Omental fat pad (tissue), 4 donors: ENCODE results near the gene ADK. TPM values are rescaled to one million over a fixed set of nuclear protein-coding genes. Genes with fewer than 3 reads are reported as not detected.

Experiments
- ATAC-seq: fragments of 150-250 bp; one replicate; pipeline ENCODE4 v1.9.1; 2016; ENCODE audit warnings: mild to moderate bottlenecking, moderate library complexity; ENCODE audit not compliant: low FRiP score
- DNase-seq: peaks from one replicate; pipeline ENCODE4 v3.0.0-alpha.2; 2019; ENCODE audit warnings: low spot score
- total RNA-seq, 4 donors: library from RNA; depleted of rRNA; stranded (reverse); fragments of >200 nt; gene quantifications; one replicate each; pipeline ENCODE4 v1.1.0, GENCODE V29; 2016
- TF ChIP-seq, protein P1 (sequence below), 3 donors: fragments of 450-650 bp; IDR thresholded peaks; one replicate each; pipeline ENCODE4 v1.5.1; 2016 to 2017; ENCODE audit warnings: antibody characterized with exemption in 3 of 3, mild to moderate bottlenecking in 3 of 3, moderate library complexity in 2 of 3

ADK gene
- total RNA-seq, 4 donors from 2014 or later = 19.4 to 23.3 (median 22.0) TPM

DNA sequence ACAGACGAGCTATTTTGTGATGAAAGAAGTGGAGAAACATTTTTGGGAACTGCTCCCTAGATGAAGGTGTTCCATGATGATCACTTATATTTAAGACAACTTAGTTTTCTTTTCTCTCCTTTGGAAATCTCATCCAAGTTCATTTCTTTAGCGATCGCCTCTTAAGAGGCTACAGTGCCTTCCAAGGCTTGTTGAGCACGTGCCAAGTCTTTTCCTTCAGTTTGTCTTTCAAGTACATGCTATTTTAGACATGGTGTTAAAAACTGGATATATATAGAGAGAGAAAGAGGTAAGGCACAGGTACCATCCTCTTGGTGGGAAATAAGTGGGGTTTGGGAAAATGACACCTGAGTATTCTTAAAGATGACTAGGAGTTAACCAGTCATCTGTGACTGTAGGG, 2.7 kb downstream of the ADK start:
- TF ChIP-seq, protein P1, sequence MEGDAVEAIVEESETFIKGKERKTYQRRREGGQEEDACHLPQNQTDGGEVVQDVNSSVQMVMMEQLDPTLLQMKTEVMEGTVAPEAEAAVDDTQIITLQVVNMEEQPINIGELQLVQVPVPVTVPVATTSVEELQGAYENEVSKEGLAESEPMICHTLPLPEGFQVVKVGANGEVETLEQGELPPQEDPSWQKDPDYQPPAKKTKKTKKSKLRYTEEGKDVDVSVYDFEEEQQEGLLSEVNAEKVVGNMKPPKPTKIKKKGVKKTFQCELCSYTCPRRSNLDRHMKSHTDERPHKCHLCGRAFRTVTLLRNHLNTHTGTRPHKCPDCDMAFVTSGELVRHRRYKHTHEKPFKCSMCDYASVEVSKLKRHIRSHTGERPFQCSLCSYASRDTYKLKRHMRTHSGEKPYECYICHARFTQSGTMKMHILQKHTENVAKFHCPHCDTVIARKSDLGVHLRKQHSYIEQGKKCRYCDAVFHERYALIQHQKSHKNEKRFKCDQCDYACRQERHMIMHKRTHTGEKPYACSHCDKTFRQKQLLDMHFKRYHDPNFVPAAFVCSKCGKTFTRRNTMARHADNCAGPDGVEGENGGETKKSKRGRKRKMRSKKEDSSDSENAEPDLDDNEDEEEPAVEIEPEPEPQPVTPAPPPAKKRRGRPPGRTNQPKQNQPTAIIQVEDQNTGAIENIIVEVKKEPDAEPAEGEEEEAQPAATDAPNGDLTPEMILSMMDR (IDR thresholded peaks at IDR 0.05) = no peak
- DNase-seq (no peak), ATAC-seq (no peak)

DNA sequence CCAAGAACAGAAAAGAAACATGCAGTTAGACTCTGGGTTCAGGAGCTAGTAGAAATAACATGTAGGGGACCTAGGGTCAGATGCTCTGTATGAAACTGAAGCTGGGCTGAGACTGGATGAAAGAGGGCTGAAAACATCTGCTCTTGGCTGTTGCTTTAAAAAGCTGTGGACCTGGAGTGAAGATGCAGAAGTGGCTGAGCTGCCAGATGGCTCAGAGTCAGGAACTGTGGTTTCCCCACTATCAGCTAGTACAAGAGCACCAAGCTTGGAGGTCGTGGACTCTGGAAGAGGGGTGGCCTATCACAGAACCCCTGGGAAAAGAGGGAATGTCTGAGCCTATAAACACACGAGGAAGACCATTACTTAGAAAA, 5.9 kb downstream of the ADK start:
- no peak for DNase-seq
- no peak for ATAC-seq
- TF ChIP-seq, protein P1 (IDR thresholded peaks at IDR 0.05) = no peak

DNA sequence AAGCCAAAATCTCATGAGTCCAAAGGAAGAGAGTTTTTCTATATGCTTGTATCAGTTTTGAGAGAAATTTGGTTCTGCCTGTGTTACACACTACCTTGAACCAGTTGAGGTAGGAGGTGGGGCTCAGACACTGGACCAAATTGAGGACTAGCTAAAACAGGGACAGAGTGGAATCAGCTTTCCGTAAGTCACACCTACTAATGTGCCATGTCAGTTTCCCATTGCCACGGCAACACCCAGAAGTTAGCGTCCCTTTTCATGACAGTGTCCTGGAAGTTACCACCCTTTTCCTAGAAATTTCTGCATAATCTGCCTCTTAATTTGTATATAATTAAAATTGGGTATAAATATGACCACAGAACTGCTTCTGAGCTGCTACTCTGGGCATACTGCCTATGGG, 9.0 kb downstream of the ADK start:
- DNase-seq (no peak), ATAC-seq (no peak)
- TF ChIP-seq, protein P1 (IDR thresholded peaks at IDR 0.05) = no peak

DNA sequence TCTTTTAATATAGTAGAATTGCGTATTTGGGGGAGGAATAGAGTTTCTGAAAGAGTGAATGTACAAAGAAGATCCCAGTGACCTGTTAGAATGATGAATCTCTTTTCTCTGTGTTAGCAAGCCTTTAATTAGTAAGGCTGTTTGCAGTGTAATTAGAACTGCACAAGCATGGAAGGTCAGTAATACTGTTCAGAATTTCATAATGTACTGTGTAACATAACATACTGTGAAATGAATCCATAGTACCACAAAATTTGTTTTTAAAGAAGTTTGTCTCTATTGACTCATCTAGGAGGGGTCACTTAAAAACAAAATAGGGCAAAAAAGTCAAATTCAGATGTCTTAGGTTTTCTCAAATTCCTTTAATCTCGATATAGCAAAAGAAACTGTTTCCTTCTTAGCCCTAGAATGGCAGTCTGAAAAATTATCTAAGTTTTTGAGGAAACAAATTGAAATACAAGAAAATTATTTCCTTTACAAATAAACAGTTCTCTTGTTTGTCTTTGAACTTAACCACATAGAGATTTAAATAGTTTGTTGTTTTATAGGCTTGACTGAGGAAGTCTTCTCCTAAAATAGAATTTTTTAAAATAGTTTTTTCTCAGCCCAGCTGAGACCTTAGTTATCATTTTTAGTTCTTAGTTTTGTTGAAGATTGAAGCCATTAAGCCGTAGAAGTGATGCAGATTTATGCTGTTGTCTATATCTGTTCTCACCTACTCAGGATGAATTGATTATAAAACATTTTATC, 12.5 kb downstream of the ADK start:
- ATAC-seq (no peak), DNase-seq (no peak)
- TF ChIP-seq, protein P1 (IDR thresholded peaks at IDR 0.05) = no peak

DNA sequence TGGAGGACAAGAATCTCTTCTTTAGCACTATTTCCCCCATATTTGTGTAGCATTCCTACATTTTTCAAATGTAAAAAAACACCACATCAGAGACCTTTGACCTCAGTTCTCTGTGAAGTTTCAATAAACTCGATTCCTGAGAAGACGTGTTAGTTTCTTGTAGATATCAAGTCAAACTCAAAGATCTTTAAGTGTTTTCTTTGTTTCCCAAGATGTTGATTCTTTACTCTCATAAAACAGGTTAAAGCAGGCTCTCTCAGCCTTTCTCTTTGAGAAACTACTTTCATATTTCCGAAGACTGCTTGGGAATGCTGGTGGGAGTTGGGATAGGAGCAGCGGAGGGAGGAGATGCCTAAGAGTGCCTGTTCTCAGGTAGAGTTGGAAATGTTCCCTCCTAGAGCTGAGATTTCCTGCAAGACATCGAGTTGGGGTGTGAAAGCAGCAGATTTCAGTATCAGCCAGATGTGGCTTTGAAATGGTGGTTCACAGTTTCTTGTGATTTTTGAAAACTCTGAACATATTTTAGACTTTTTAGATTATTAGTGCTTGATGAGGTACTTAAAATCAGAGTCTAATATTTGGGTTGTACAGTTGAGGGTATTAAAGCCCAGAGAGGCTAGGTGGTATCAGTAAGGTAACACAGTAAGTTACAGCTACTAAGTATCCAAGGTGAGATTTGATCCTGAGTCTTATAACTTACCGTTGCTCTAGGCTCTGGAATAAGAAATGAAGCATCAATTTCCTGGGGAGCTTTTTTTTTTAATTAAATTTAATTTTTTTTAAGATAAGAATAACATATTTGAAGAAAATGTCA, 13.9 kb downstream of the ADK start:
- TF ChIP-seq, protein P1 (IDR thresholded peaks at IDR 0.05) = no peak
- no peak for DNase-seq
- ATAC-seq = no peak

DNA sequence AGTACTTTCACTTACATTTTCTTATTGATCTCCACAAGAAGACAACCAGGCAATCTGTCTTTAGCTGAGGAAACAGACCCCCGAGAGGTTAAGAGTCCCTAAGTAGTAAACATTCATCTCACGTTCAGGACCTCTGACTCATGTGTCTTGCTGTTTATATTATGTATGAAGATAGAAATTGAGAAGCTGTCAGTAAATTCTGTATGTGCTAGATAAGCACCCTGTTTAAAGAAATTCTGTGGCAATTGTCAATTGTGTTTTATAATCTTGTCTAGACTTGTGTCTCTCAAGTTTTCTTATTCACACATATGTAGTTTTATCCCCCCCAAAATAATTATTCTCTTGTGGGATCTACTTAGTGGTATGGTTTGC, 14.5 kb downstream of the ADK start:
- ATAC-seq (no peak), DNase-seq (no peak)
- TF ChIP-seq, protein P1 (IDR thresholded peaks at IDR 0.05) = no peak

DNA sequence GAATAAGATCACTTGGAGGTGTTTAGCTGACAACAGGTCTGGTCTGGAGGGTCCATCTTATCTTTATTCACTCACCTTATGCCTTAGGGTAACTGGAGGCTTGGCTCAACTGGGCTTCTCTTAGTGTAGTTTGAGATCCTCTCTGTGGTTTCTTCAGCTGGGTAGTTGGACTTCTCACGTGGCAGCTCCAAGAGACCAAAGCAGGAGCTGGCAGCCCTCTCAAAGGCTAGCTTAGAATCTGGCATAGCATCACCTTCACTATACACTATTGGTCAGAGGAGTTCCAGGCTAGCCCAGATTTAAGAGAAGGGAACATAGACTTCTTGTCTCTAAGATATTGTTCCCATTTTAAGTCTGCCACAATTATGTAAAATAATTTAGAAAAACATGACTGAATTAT, 16.4 kb downstream of the ADK start:
- ATAC-seq = no peak
- DNase-seq = no peak
- TF ChIP-seq, protein P1 (IDR thresholded peaks at IDR 0.05) = no peak
